ENCODE measurements around the gene AP5S1.

DNA sequence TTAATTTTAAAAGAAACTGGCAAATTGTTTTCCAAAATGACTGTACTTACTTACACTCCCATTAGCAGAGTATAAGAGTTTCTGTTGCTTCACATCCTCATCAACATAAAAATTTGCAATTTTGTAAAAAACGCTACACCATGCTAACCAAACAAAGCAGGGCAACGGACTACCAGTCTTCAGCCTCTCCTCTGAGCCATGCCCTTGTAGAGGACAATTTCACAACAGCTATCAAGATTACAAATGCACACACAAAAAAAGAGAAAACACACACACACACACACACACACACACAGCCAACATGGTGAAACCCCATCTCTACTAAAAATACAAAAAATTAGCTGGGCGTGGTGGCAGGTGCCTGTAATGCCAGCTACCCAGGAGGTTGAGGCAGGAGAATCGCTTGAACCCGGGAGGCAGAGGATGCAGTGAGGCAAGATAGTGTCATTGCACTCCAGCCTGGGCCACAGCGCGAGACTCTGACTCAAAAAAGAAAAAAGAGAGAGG lies 48.7 kb upstream of the AP5S1 start:
- TF ChIP-seq FOXP2 (optimal IDR thresholded peaks at IDR 0.05; ENCODE audit: borderline replicate concordance, extremely low read depth, extremely low read length, insufficient read depth) (no peak), POLR2AphosphoS5 (IDR thresholded peaks at IDR 0.05; ENCODE audit: low read depth, low read length) (no peak), REST (IDR thresholded peaks at IDR 0.05; ENCODE audit: insufficient read depth in 1 of 2, low read depth in 2 of 2, low read length in 2 of 2) (no peak)
